AG20443 (cell line): Measurements from ENCODE around the gene CCDC85B.

Experiments
- DNase-seq: peaks from one replicate; pipeline ENCODE4 v3.0.0; 2012; ENCODE audit warnings: low spot score, mixed read lengths

CCDC85B gene

GRCh38 chr11:65869643-65870306 is 20.7 kb upstream of the CCDC85B start:
- DNase-seq: no peak

- DNase-seq: no peak
Measured at GRCh38 chr11:65870307-65870658, 20.2 kb upstream of the CCDC85B start.

GRCh38 chr11:65870706-65871681 is 19.5 kb upstream of the CCDC85B start:
- DNase-seq: no peak

GRCh38 chr11:65871811-65872548 is 18.5 kb upstream of the CCDC85B start:
- DNase-seq: peak; percentile 53

- peak; percentile 68 for DNase-seq
Measured at GRCh38 chr11:65872586-65873317, 17.7 kb upstream of the CCDC85B start, which contains the start of gene EFEMP2. Gene EFEMP2, minus strand, starts transcription at chr11:65872800. Its CDS starts 446 bp downstream, at chr11:65872354.

- peak; percentile 97 for DNase-seq
Measured at GRCh38 chr11:65873318-65874156, 16.9 kb upstream of the CCDC85B start.

GRCh38 chr11:65879617-65880016 is 10.9 kb upstream of the CCDC85B start, which contains the start of gene CTSW:
Gene CTSW, plus strand, starts transcription at chr11:65879837. Its CDS starts 18 bp downstream, at chr11:65879855.
- DNase-seq: no peak

- no peak for DNase-seq
Measured at GRCh38 chr11:65880027-65880426, 10.4 kb upstream of the CCDC85B start.

GRCh38 chr11:65880844-65881421 is 9.5 kb upstream of the CCDC85B start:
- DNase-seq: no peak

GRCh38 chr11:65882120-65883057 is 8.1 kb upstream of the CCDC85B start:
- no peak for DNase-seq

GRCh38 chr11:65883058-65883761 is 7.3 kb upstream of the CCDC85B start:
- no peak for DNase-seq

- no peak for DNase-seq
Measured at GRCh38 chr11:65883786-65884715, 6.4 kb upstream of the CCDC85B start.

GRCh38 chr11:65884716-65885092 is 5.8 kb upstream of the CCDC85B start:
- peak; percentile 86 for DNase-seq

GRCh38 chr11:65885231-65885630 is 5.2 kb upstream of the CCDC85B start:
- DNase-seq: no peak

GRCh38 chr11:65885808-65886536 is 4.5 kb upstream of the CCDC85B start:
- DNase-seq: no peak

- no peak for DNase-seq
Measured at GRCh38 chr11:65886826-65887722, 3.4 kb upstream of the CCDC85B start.
